H1 (cell line): ENCODE measurements around the gene C6orf52. TPM values are rescaled to one million over a fixed set of nuclear protein-coding genes. Genes with fewer than 3 reads are reported as not detected.

Experiments
- CHD7 ChIP-seq: fragments of 300-600 bp; sonication (generic); IDR thresholded peaks from 2 replicates; pipeline ENCODE4 v1.7.1; 2012; ENCODE audit warnings: low read length, moderate library complexity, mild to moderate bottlenecking, inconsistent platforms; ENCODE audit not compliant: insufficient replicate concordance
- polyA plus RNA-seq, 7 experiments: library from polyadenylated mRNA; depleted of rRNA in 3 of 7; stranded (reverse) in 5 of 7; unstranded in 2 of 7; fragments of >200 nt in 5 of 7; fragments of 200-250 nt in 2 of 7; gene quantifications; 1 replicate in 5 of 7; 2 replicates in 1 of 7; 4 replicates in 1 of 7; pipeline versions ENCODE4 v1.2.1 to v1.2.3, GENCODE V29; 2011 to 2013; ENCODE audit warnings: missing spikeins in 2 of 7, mixed read lengths in 2 of 7
- total RNA-seq: library from RNA; stranded (reverse); fragmentation: NEBNext Ultra II Directional; extraction: Animal tissue kit (Norgen Biotek cat#: 25700); gene quantifications from 2 replicates; pipeline ENCODE4 v1.2.1, GENCODE V29; 2021

The C6orf52 gene
- total and polyA plus RNA-seq, 2 of the 8 experiments (the other 6 are each of a cell fraction or from before 2014, with no cell fraction given): 1.5 to 3.1 TPM

- no peak for TF ChIP-seq CHD7
Observed at GRCh38 chr6:10624836-10625235, 69.6 kb downstream of the C6orf52 start (continued).
